Activated naive CD4-positive, alpha-beta T cell treated with anti-CD3 and anti-CD28 coated beads, Interleukin-2, amount 50 U/mL, for 24 hours (primary cell): ENCODE data around the gene SCARF1.

ENCODE experiments used
- H3K27ac Mint-ChIP-seq: one replicate; pipeline ENCODE4 v1.8.0; 2021; ENCODE audit warnings: mild to moderate bottlenecking, mixed read lengths
- H3K27me3 Mint-ChIP-seq: one replicate; pipeline ENCODE4 v1.8.0; 2021; ENCODE audit warnings: mixed read lengths
- H3K36me3 Mint-ChIP-seq: one replicate; pipeline ENCODE4 v1.8.0; 2021; ENCODE audit warnings: mixed read lengths
- H3K4me1 Mint-ChIP-seq: one replicate; pipeline ENCODE4 v1.8.0; 2021; ENCODE audit warnings: mixed read lengths
- H3K4me3 Mint-ChIP-seq: one replicate; pipeline ENCODE4 v1.8.0; 2021; ENCODE audit warnings: mild to moderate bottlenecking, mixed read lengths
- H3K9me3 Mint-ChIP-seq: one replicate; pipeline ENCODE4 v1.8.0; 2021; ENCODE audit warnings: mixed read lengths

SCARF1 gene

GRCh38 chr17:1639549-1640180 is 5.9 kb downstream of the SCARF1 start:
- H3K36me3 Mint-ChIP-seq, result no peaks in the 10 kb centered on the region
- H3K9me3 Mint-ChIP-seq, result no peaks in the 10 kb centered on the region
- no peak overlapping the region for H3K27ac Mint-ChIP-seq
- H3K27me3 Mint-ChIP-seq, result no peaks in the 10 kb centered on the region
- peaks cover 8% of the 10 kb centered on the region for H3K4me1 Mint-ChIP-seq
- no peak overlapping the region for H3K4me3 Mint-ChIP-seq

GRCh38 chr17:1638624-1639300 is 6.8 kb downstream of the SCARF1 start:
- Mint-ChIP-seq H3K4me1 (no peaks in the 10 kb centered on the region), H3K4me3 (no peak overlapping the region), H3K36me3 (no peaks in the 10 kb centered on the region), H3K27ac (peak overlapping the region; percentile 17), H3K27me3 (no peaks in the 10 kb centered on the region), H3K9me3 (no peaks in the 10 kb centered on the region)

GRCh38 chr17:1638171-1638590 is 7.4 kb downstream of the SCARF1 start:
- no peaks in the 10 kb centered on the region for H3K36me3 Mint-ChIP-seq
- H3K27me3 Mint-ChIP-seq, result no peaks in the 10 kb centered on the region
- H3K4me3 Mint-ChIP-seq, result no peak overlapping the region
- no peaks in the 10 kb centered on the region for H3K9me3 Mint-ChIP-seq
- H3K4me1 Mint-ChIP-seq, result no peaks in the 10 kb centered on the region
- H3K27ac Mint-ChIP-seq, result no peak overlapping the region

GRCh38 chr17:1636732-1637285 is 8.7 kb downstream of the SCARF1 start:
- Mint-ChIP-seq H3K4me1 (no peaks in the 10 kb centered on the region), H3K9me3 (no peaks in the 10 kb centered on the region), H3K27ac (no peak overlapping the region), H3K4me3 (no peak overlapping the region), H3K36me3 (no peaks in the 10 kb centered on the region), H3K27me3 (no peaks in the 10 kb centered on the region)

GRCh38 chr17:1635675-1636465 is 9.7 kb downstream of the SCARF1 start:
- Mint-ChIP-seq H3K27me3 (no peaks in the 10 kb centered on the region), H3K27ac (peak overlapping the region; percentile 8), H3K9me3 (no peaks in the 10 kb centered on the region), H3K36me3 (no peaks in the 10 kb centered on the region), H3K4me1 (no peaks in the 10 kb centered on the region), H3K4me3 (no peak overlapping the region)

- H3K27ac Mint-ChIP-seq, result no peak overlapping the region
- H3K4me3 Mint-ChIP-seq, result no peak overlapping the region
- H3K36me3 Mint-ChIP-seq, result no peaks in the 10 kb centered on the region
- no peaks in the 10 kb centered on the region for H3K9me3 Mint-ChIP-seq
- H3K27me3 Mint-ChIP-seq, result no peaks in the 10 kb centered on the region
- peaks cover 4% of the 10 kb centered on the region for H3K4me1 Mint-ChIP-seq
Observed at GRCh38 chr17:1634841-1635650, 10.5 kb downstream of the SCARF1 start.

- Mint-ChIP-seq H3K9me3 (no peaks in the 10 kb centered on the region), H3K4me1 (peaks cover 21% of the 10 kb centered on the region), H3K36me3 (no peaks in the 10 kb centered on the region), H3K27ac (no peak overlapping the region), H3K27me3 (no peaks in the 10 kb centered on the region), H3K4me3 (peak overlapping the region; percentile 84)
Observed at GRCh38 chr17:1630662-1631061, 14.9 kb downstream of the SCARF1 start.

- peaks cover 21% of the 10 kb centered on the region for H3K4me1 Mint-ChIP-seq
- no peaks in the 10 kb centered on the region for H3K9me3 Mint-ChIP-seq
- peak overlapping the region; percentile 84 for H3K4me3 Mint-ChIP-seq
- no peaks in the 10 kb centered on the region for H3K27me3 Mint-ChIP-seq
- H3K27ac Mint-ChIP-seq, result peak overlapping the region; percentile 73
- no peaks in the 10 kb centered on the region for H3K36me3 Mint-ChIP-seq
Observed at GRCh38 chr17:1629504-1630310, 15.8 kb downstream of the SCARF1 start.

GRCh38 chr17:1628856-1629503 is 16.6 kb downstream of the SCARF1 start:
- no peaks in the 10 kb centered on the region for H3K27me3 Mint-ChIP-seq
- peak overlapping the region; percentile 93 for H3K27ac Mint-ChIP-seq
- peaks cover 21% of the 10 kb centered on the region for H3K4me1 Mint-ChIP-seq
- H3K4me3 Mint-ChIP-seq, result peak overlapping the region; percentile 94
- no peaks in the 10 kb centered on the region for H3K36me3 Mint-ChIP-seq
- no peaks in the 10 kb centered on the region for H3K9me3 Mint-ChIP-seq

- Mint-ChIP-seq H3K36me3 (no peaks in the 10 kb centered on the region), H3K4me3 (peak within 1 kb of the TSS; percentile 94), H3K4me1 (peaks cover 21% of the 10 kb centered on the region), H3K27ac (peak within 1 kb of the TSS; percentile 93), H3K9me3 (no peaks in the 10 kb centered on the region), H3K27me3 (no peaks in the 10 kb centered on the region)
Observed at GRCh38 chr17:1627982-1628855, 17.3 kb downstream of the SCARF1 start, which contains the start of gene SLC43A2. Gene SLC43A2 (minus strand): TSS chr17:1628834. CDS start chr17:1627874, 960 bp downstream.

- no peaks in the 10 kb centered on the region for H3K36me3 Mint-ChIP-seq
Observed at GRCh38 chr17:1627182-1627981, 18.1 kb downstream of the SCARF1 start.

GRCh38 chr17:1626333-1626732 is 19.2 kb downstream of the SCARF1 start:
- peaks cover 21% of the 10 kb centered on the region for H3K4me1 Mint-ChIP-seq
- no peaks in the 10 kb centered on the region for H3K36me3 Mint-ChIP-seq
- H3K27ac Mint-ChIP-seq, result no peak overlapping the region
- no peak overlapping the region for H3K4me3 Mint-ChIP-seq
- no peaks in the 10 kb centered on the region for H3K9me3 Mint-ChIP-seq
- no peaks in the 10 kb centered on the region for H3K27me3 Mint-ChIP-seq

More at GRCh38 chr17:1627182-1627981, 18.1 kb downstream of the SCARF1 start:
- peaks cover 21% of the 10 kb centered on the region for H3K4me1 Mint-ChIP-seq
- H3K27ac Mint-ChIP-seq, result no peak overlapping the region
- no peaks in the 10 kb centered on the region for H3K27me3 Mint-ChIP-seq
- peak overlapping the region; percentile 81 for H3K4me3 Mint-ChIP-seq
- no peaks in the 10 kb centered on the region for H3K9me3 Mint-ChIP-seq

GRCh38 chr17:1625581-1625980 is 20.0 kb downstream of the SCARF1 start:
- H3K36me3 Mint-ChIP-seq, result no peaks in the 10 kb centered on the region
- H3K4me1 Mint-ChIP-seq, result peaks cover 21% of the 10 kb centered on the region
- no peak overlapping the region for H3K4me3 Mint-ChIP-seq
- no peaks in the 10 kb centered on the region for H3K27me3 Mint-ChIP-seq
- no peaks in the 10 kb centered on the region for H3K9me3 Mint-ChIP-seq
- no peak overlapping the region for H3K27ac Mint-ChIP-seq
